WTC11 (cell line): Measurements from ENCODE around the gene CTIF. TPM values are rescaled to one million over a fixed set of nuclear protein-coding genes. Genes with fewer than 3 reads are reported as not detected.
A peak's percentile ranks its signal among the peaks of the same experiment; 100 is the strongest.

Source experiments
- ATAC-seq: fragments of 200-7000 bp; cut with Tn5 transposase; 2 replicates; pipeline ENCODE4 v1.10.0; 2021; ENCODE audit warnings: mild to moderate bottlenecking, moderate library complexity
- CTCF ChIA-PET: fragments of 300-600 bp; sonication (Branson Sonifier 250); formaldehyde crosslinking; loops from one replicate; lab custom pipeline; 2021; ENCODE audit warnings: antibody characterized with exemption; lab: Charles Lee
- POLR2A ChIA-PET: fragments of 350-600 bp; sonication (Branson Sonifier 250); formaldehyde crosslinking; loops from one replicate; lab custom pipeline; 2021; ENCODE audit warnings: antibody characterized with exemption; lab: Charles Lee
- DNase-seq: peaks from one replicate; pipeline ENCODE4 v3.0.0; 2021; ENCODE audit warnings: low spot score
- H3K27ac Mint-ChIP-seq: 2 replicates; pipeline ENCODE4 v1.8.0; 2021; ENCODE audit warnings: mixed read lengths
- H3K27me3 Mint-ChIP-seq: 2 replicates; pipeline ENCODE4 v1.8.0; 2021; ENCODE audit warnings: low read depth, mild to moderate bottlenecking, moderate library complexity, mixed read lengths
- H3K36me3 Mint-ChIP-seq: 2 replicates; pipeline ENCODE4 v1.8.0; 2021; ENCODE audit warnings: mixed read lengths
- H3K4me1 Mint-ChIP-seq: 2 replicates; pipeline ENCODE4 v1.8.0; 2022; ENCODE audit warnings: mixed read lengths
- H3K4me3 Mint-ChIP-seq: 2 replicates; pipeline ENCODE4 v1.8.0; 2021; ENCODE audit warnings: mild to moderate bottlenecking, moderate library complexity, mixed read lengths
- H3K9me3 Mint-ChIP-seq: 2 replicates; pipeline ENCODE4 v1.8.0; 2021; ENCODE audit warnings: mixed read lengths
- AR ChIP-seq: fragments of 250-450 bp; sonication (Bioruptor Pico); IDR thresholded peaks from 2 replicates; pipeline ENCODE4 v1.9.0; 2021; ENCODE audit warnings: mild to moderate bottlenecking
- ATF6 ChIP-seq: sonication (generic); formaldehyde crosslinking; IDR thresholded peaks from 2 replicates; pipeline ENCODE4 v1.8.1; 2023; ENCODE audit warnings: mild to moderate bottlenecking, missing genetic modification reagents
- CTCF ChIP-seq: fragments of 200-600 bp; IDR thresholded peaks from 2 replicates; pipeline ENCODE4 v1.8.0; 2022; ENCODE audit warnings: antibody characterized with exemption
- GRHL2 ChIP-seq: fragments of 250-450 bp; sonication (Bioruptor Pico); IDR thresholded peaks from 2 replicates; pipeline ENCODE4 v1.8.0; 2022; ENCODE audit warnings: mild to moderate bottlenecking, moderate library complexity; ENCODE audit not compliant: insufficient replicate concordance, severe bottlenecking
- NFE2L1 ChIP-seq: sonication (generic); formaldehyde crosslinking; IDR thresholded peaks from 2 replicates; pipeline ENCODE4 v1.8.1; 2023; ENCODE audit warnings: missing genetic modification reagents
- PRRX2 ChIP-seq: fragments of 250-450 bp; sonication (Bioruptor Pico); IDR thresholded peaks from 2 replicates; pipeline ENCODE4 v1.8.0; 2021; ENCODE audit warnings: mild to moderate bottlenecking
- RORB ChIP-seq: fragments of 250-450 bp; sonication (Bioruptor Pico); IDR thresholded peaks from 2 replicates; pipeline ENCODE4 v1.9.0; 2021; ENCODE audit warnings: mild to moderate bottlenecking
- SMAD3 ChIP-seq: sonication (generic); formaldehyde crosslinking; IDR thresholded peaks from 2 replicates; pipeline ENCODE4 v1.8.0; 2022; ENCODE audit warnings: missing genetic modification reagents, mild to moderate bottlenecking, borderline replicate concordance
- STAT6 ChIP-seq: sonication (generic); formaldehyde crosslinking; conservative IDR thresholded peaks from 2 replicates; pipeline ENCODE4 v1.8.1; 2023; ENCODE audit warnings: mild to moderate bottlenecking, low read depth, missing genetic modification reagents, moderate library complexity
- ZBTB43 ChIP-seq: sonication (generic); formaldehyde crosslinking; IDR thresholded peaks from 2 replicates; pipeline ENCODE4 v1.8.1; 2023; ENCODE audit warnings: mild to moderate bottlenecking, missing genetic modification reagents
- total RNA-seq: library from RNA; stranded (reverse); gene quantifications from 3 replicates; pipeline ENCODE4 v1.2.3, GENCODE V29; 2021

CTIF gene
- total RNA-seq, 1 experiment from 2014 or later: 28.5 TPM

GRCh38 chr18:48711651-48712486, 173.0 kb downstream of the CTIF start:
- CTCF ChIA-PET: interaction anchor here (0.7 to 1.9 kb wide), 12 partner anchors 11 to 527 kb away, joined by 3 to 6 read pairs (median 4); no protein-coding TSS in a partner anchor
- POLR2A ChIA-PET: interaction anchor here (0.6 kb wide), 1 partner anchor 236 kb away, joined by 7 read pairs; no protein-coding TSS in a partner anchor

GRCh38 chr18:48713309-48713708, 174.5 kb downstream of the CTIF start:
- H3K9me3 Mint-ChIP-seq: peaks cover 4% of the 10 kb centered on the region; the same call in 1 of the 2 replicates
- no peak for TF ChIP-seq NFE2L1 (CRISPR knock-in tag)
- TF ChIP-seq ATF6 (CRISPR knock-in tag): no peak
- TF ChIP-seq ZBTB43 (CRISPR knock-in tag): no peak
- TF ChIP-seq SMAD3 (CRISPR knock-in tag): no peak
- TF ChIP-seq AR (CRISPR knock-in tag): no peak
- TF ChIP-seq RORB (CRISPR knock-in tag): no peak
- no peak for TF ChIP-seq STAT6 (CRISPR knock-in tag)
- TF ChIP-seq CTCF: no peak
- TF ChIP-seq PRRX2: no peak
- H3K36me3 Mint-ChIP-seq: peaks cover 4% of the 10 kb centered on the region; the same call in 1 of the 2 replicates
- DNase-seq (no peak), ATAC-seq (no peak)
- H3K27ac Mint-ChIP-seq: no peak overlapping the region
- no peak overlapping the region for H3K4me3 Mint-ChIP-seq
- ChIA-PET POLR2A (no interaction called here), CTCF (no interaction called here)
- peaks cover 27% of the 10 kb centered on the region for H3K4me1 Mint-ChIP-seq
- H3K27me3 Mint-ChIP-seq: no peaks in the 10 kb centered on the region

More at GRCh38 chr18:48711651-48712486, 173.0 kb downstream of the CTIF start:
- no peaks in the 10 kb centered on the region for H3K36me3 Mint-ChIP-seq
- no peak overlapping the region for H3K4me3 Mint-ChIP-seq
- peak overlapping the region; percentile 84; the same call in 1 of the 2 replicates for H3K27ac Mint-ChIP-seq
- peaks cover 6% of the 10 kb centered on the region for H3K9me3 Mint-ChIP-seq
- peak; percentile 59 for ATAC-seq
- peak; percentile 40 for DNase-seq
- TF ChIP-seq CTCF (peak; percentile 20; the same call in 1 of the 2 replicates), GRHL2 (no peak)
- H3K27me3 Mint-ChIP-seq: no peaks in the 10 kb centered on the region
- H3K4me1 Mint-ChIP-seq: peaks cover 27% of the 10 kb centered on the region
